Astrocyte of the cerebellum (primary cell): ENCODE results near the gene HNRNPLL.

Experiments
- DNase-seq: peaks from one replicate; pipeline ENCODE4 v3.0.0-alpha.2; 2011; ENCODE audit warnings: low read depth
- H3K4me3 ChIP-seq: 2 replicates; pipeline ENCODE4 v1.5.1; 2011; ENCODE audit warnings: mild to moderate bottlenecking, low read depth, low read length, moderate library complexity
- CTCF ChIP-seq: IDR thresholded peaks from 2 replicates; pipeline ENCODE4 v1.5.1; 2012; ENCODE audit warnings: low read length, low read depth, moderate library complexity, mild to moderate bottlenecking; ENCODE audit errors: missing control alignments
- in situ Hi-C: cut with HindIII; loops from 2 replicates; pipeline ENCODE4 v1.10.0; 2017; ENCODE audit warnings: low sequenced_read_pairs

HNRNPLL gene

GRCh38 chr2:38551746-38552145, 51.0 kb downstream of the HNRNPLL start:
- no peak overlapping the region for H3K4me3 ChIP-seq
- no peak for TF ChIP-seq CTCF
- in situ Hi-C loops: no loop called here
- DNase-seq: no peak

- no peak overlapping the region for H3K4me3 ChIP-seq
- DNase-seq: no peak
- TF ChIP-seq CTCF: no peak
- in situ Hi-C loops: no loop called here
Observed at GRCh38 chr2:38551171-38551570, 51.6 kb downstream of the HNRNPLL start.

- H3K4me3 ChIP-seq: no peak overlapping the region
- DNase-seq: no peak
- in situ Hi-C loops: no loop called here
- no peak for TF ChIP-seq CTCF
Observed at GRCh38 chr2:38549851-38550250, 52.9 kb downstream of the HNRNPLL start.

- no peak for DNase-seq
- H3K4me3 ChIP-seq: no peak overlapping the region
- in situ Hi-C loops: no loop called here
- TF ChIP-seq CTCF: no peak
Observed at GRCh38 chr2:38549071-38549704, 53.5 kb downstream of the HNRNPLL start.

- in situ Hi-C loops: no loop called here
- H3K4me3 ChIP-seq: no peak overlapping the region
- no peak for TF ChIP-seq CTCF
- DNase-seq: no peak
Observed at GRCh38 chr2:38547791-38548190, 54.9 kb downstream of the HNRNPLL start.

GRCh38 chr2:38546585-38546984, 56.1 kb downstream of the HNRNPLL start:
- in situ Hi-C loops: no loop called here
- no peak for TF ChIP-seq CTCF
- DNase-seq: no peak
- H3K4me3 ChIP-seq: no peak overlapping the region
